NT2/D1 (cell line): ENCODE measurements around the gene SFXN5.

Source experiments
- SUZ12 ChIP-seq: IDR thresholded peaks from 2 replicates; pipeline ENCODE4 v1.6.1; 2011; ENCODE audit not compliant: insufficient read length, insufficient read depth; ENCODE audit errors: extremely low read depth
- YY1 ChIP-seq: IDR thresholded peaks from 2 replicates; pipeline ENCODE4 v1.6.1; 2011; ENCODE audit not compliant: insufficient read length, insufficient read depth
- ZNF274 ChIP-seq: IDR thresholded peaks from 2 replicates; pipeline ENCODE4 v1.6.1; 2011; ENCODE audit warnings: mild to moderate bottlenecking, low read depth, low read length

- TF ChIP-seq ZNF274 (no peak), YY1 (no peak), SUZ12 (no peak)
Observed at GRCh38 chr2:73069855-73070642, 1.5 kb downstream of the SFXN5 start.
